IMR-90 (cell line): Measurements from ENCODE around the gene PPARD.

Experiments used
- POLR2A ChIP-seq: IDR thresholded peaks from 2 replicates; pipeline ENCODE4 v1.6.1; 2012; ENCODE audit warnings: mild to moderate bottlenecking, low read depth, low read length
- TF ChIP-seq, protein P1 (sequence below): conservative IDR thresholded peaks from 2 replicates; pipeline ENCODE4 v1.5.1; 2012; ENCODE audit warnings: mild to moderate bottlenecking, low read depth, low read length, improper control_type of control experiment

DNA sequence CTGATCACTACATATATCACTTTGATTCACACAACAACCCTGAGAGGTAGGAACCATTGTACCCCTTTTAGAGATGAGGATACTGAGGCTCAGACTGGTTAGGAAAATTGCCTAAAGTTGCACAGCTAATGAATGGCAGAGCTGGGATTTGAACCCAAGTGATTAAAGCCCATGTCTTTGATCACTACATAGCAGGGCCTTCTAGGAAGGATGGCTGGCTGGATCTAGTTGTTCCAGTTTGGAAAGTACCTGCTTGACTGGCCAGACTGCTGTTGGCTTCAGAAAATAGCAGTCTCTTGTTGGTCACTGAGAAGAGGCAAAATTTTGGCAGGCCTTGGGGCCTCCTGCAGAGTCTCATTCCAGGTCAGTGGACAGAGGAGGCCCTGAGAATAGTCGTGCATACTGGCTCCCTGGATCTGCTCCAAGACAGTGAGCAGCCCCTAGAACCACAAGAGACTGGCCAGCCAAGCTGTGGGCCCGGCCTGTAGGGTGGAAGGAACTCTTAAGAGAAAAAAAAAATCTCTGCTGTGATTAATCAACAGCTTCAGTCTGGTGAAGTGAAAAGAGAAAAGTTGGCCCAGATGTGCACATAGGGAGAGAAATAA lies 17.5 kb downstream of the PPARD start:
- TF ChIP-seq, protein P1, sequence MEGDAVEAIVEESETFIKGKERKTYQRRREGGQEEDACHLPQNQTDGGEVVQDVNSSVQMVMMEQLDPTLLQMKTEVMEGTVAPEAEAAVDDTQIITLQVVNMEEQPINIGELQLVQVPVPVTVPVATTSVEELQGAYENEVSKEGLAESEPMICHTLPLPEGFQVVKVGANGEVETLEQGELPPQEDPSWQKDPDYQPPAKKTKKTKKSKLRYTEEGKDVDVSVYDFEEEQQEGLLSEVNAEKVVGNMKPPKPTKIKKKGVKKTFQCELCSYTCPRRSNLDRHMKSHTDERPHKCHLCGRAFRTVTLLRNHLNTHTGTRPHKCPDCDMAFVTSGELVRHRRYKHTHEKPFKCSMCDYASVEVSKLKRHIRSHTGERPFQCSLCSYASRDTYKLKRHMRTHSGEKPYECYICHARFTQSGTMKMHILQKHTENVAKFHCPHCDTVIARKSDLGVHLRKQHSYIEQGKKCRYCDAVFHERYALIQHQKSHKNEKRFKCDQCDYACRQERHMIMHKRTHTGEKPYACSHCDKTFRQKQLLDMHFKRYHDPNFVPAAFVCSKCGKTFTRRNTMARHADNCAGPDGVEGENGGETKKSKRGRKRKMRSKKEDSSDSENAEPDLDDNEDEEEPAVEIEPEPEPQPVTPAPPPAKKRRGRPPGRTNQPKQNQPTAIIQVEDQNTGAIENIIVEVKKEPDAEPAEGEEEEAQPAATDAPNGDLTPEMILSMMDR, result no peak
- no peak for TF ChIP-seq POLR2A
